HG02623 (cell line): ENCODE data around the gene ZFYVE1.
A peak's percentile ranks its signal among the peaks of the same experiment; 100 is the strongest.
"Not testable (repeated sequence)": the region's sequence is repeated elsewhere in the genome, so short reads cannot be mapped to it uniquely, and the experiment has no call there.

ENCODE experiments used
- ATAC-seq: cut with Tn5 transposase; IDR thresholded peaks from one replicate; pipeline ENCODE4 v1.9.1; 2021; ENCODE audit warnings: moderate library complexity; ENCODE audit not compliant: unreplicated experiment

ZFYVE1 gene

GRCh38 chr14:72958548-72958947 is 68.4 kb downstream of the ZFYVE1 start:
- ATAC-seq = no peak

- ATAC-seq = no peak
Measured at GRCh38 chr14:72957213-72957612, 69.7 kb downstream of the ZFYVE1 start.

- not testable (repeated sequence) for ATAC-seq
Measured at GRCh38 chr14:72956741-72957140, 70.2 kb downstream of the ZFYVE1 start.

- ATAC-seq = no peak
Measured at GRCh38 chr14:72952171-72952570, 74.7 kb downstream of the ZFYVE1 start.

- no peak for ATAC-seq
Measured at GRCh38 chr14:72948481-72949138, 78.3 kb downstream of the ZFYVE1 start.

GRCh38 chr14:72947366-72948160 is 79.3 kb downstream of the ZFYVE1 start:
- ATAC-seq = no peak

GRCh38 chr14:72946491-72946890 is 80.4 kb downstream of the ZFYVE1 start:
- no peak for ATAC-seq

- no peak for ATAC-seq
Measured at GRCh38 chr14:72945356-72946027, 81.4 kb downstream of the ZFYVE1 start.

- ATAC-seq = no peak
Measured at GRCh38 chr14:72943876-72944430, 83.0 kb downstream of the ZFYVE1 start.

GRCh38 chr14:72942934-72943333 is 84.0 kb downstream of the ZFYVE1 start:
- no peak for ATAC-seq

GRCh38 chr14:72941286-72941985 is 85.5 kb downstream of the ZFYVE1 start:
- no peak for ATAC-seq

- no peak for ATAC-seq
Measured at GRCh38 chr14:72939630-72940029, 87.3 kb downstream of the ZFYVE1 start.

GRCh38 chr14:72932893-72933292 is 94.0 kb downstream of the ZFYVE1 start:
- ATAC-seq = no peak

- ATAC-seq = no peak
Measured at GRCh38 chr14:72929316-72930080, 97.4 kb downstream of the ZFYVE1 start.

- no peak for ATAC-seq
Measured at GRCh38 chr14:72928872-72929271, 98.0 kb downstream of the ZFYVE1 start.

- peak; percentile 94 for ATAC-seq
Measured at GRCh38 chr14:72926292-72927028, 100.4 kb downstream of the ZFYVE1 start, which contains the start of gene DCAF4. Gene DCAF4 (plus strand): TSS chr14:72926464. CDS start chr14:72937979, 11,515 bp downstream.

GRCh38 chr14:72925815-72926291 is 101.1 kb downstream of the ZFYVE1 start:
- ATAC-seq = peak; percentile 19

GRCh38 chr14:72925171-72925759 is 101.6 kb downstream of the ZFYVE1 start:
- ATAC-seq = no peak

- ATAC-seq = no peak
Measured at GRCh38 chr14:72924337-72924736, 102.6 kb downstream of the ZFYVE1 start.
